ENCODE results near the gene HTD2. TPM values are rescaled to one million over a fixed set of nuclear protein-coding genes. Genes with fewer than 3 reads are reported as not detected.

HTD2 gene
- total RNA-seq, 1 donor from 2014 or later: 7.7 TPM

DNA sequence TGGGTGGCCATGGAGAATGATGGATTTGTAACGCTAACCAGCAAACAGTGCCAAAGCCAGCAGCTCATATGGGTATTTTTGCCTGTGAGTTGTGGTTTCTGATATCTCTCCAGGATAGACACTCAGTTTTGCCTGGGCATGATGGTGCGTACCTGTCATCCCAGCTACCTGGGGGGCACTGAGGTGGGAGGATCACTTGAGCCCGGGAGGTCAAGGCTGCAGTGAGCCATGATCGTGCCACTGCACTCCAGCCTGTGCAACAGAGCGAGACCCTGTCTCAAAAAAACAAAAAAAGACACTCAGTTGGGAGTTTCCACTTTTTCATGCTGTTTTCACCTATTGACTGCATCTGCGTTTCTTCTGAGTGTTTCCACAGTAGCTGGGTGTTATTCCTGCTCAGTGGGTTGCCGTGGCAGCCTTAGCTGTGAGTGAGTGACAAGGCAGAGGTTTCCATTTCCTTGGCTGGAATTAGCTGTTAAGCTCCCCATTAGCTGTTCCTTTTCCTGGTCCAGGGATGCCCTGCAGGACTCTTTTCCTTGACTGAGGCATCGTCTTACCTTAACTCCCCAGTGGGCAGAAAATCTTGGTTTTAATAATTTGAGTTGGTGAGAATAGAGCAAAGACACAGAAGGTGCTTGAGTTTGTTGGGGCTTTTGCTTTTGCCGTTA lies 14.5 kb upstream of the HTD2 start:
- H3K27me3 Mint-ChIP-seq (ENCODE audit: low read depth, unreplicated experiment): peaks cover 2% of the 10 kb centered on the region
- peaks cover 7% of the 10 kb centered on the region for H3K36me3 Mint-ChIP-seq (ENCODE audit: low read depth, unreplicated experiment)
- H3K4me1 ChIP-seq (ENCODE audit: insufficient read depth, low read length): no peaks in the 10 kb centered on the region
- H3K4me3 ChIP-seq (ENCODE audit: insufficient read depth, low read depth, low read length): no peak overlapping the region
- FAIRE-seq: no peak
- H3K36me3 ChIP-seq (ENCODE audit: insufficient read depth, low read length): no peaks in the 10 kb centered on the region
- no peaks in the 10 kb centered on the region for H3K27me3 ChIP-seq (ENCODE audit: insufficient read depth, low read length)
- no peak overlapping the region for H3K9ac ChIP-seq (ENCODE audit: low read length)
- no peaks in the 10 kb centered on the region for H3K9me3 ChIP-seq (ENCODE audit: insufficient read depth, low read depth, low read length)
- no peak overlapping the region for H3K4me3 Mint-ChIP-seq (ENCODE audit: unreplicated experiment)
- no peak for DNase-seq (ENCODE audit: low read depth)
- no peak overlapping the region for H2AFZ ChIP-seq (ENCODE audit: low read depth, low read length)
- no peak overlapping the region for H3K27ac Mint-ChIP-seq (ENCODE audit: unreplicated experiment)
- H3K27ac ChIP-seq (ENCODE audit: low read depth, low read length): no peak overlapping the region
- no peaks in the 10 kb centered on the region for H4K20me1 ChIP-seq (ENCODE audit: insufficient read depth, low read length)
- peaks cover 3% of the 10 kb centered on the region for H3K9me3 Mint-ChIP-seq (ENCODE audit: unreplicated experiment)
- no peaks in the 10 kb centered on the region for H3K79me2 ChIP-seq (ENCODE audit: insufficient read depth, low read length)
- H3K4me1 Mint-ChIP-seq (ENCODE audit: low read depth, unreplicated experiment): no peaks in the 10 kb centered on the region
- no peak for TF ChIP-seq EZH2 (IDR thresholded peaks at IDR 0.05; ENCODE audit: insufficient read depth, low read length)
- TF ChIP-seq, protein P1, sequence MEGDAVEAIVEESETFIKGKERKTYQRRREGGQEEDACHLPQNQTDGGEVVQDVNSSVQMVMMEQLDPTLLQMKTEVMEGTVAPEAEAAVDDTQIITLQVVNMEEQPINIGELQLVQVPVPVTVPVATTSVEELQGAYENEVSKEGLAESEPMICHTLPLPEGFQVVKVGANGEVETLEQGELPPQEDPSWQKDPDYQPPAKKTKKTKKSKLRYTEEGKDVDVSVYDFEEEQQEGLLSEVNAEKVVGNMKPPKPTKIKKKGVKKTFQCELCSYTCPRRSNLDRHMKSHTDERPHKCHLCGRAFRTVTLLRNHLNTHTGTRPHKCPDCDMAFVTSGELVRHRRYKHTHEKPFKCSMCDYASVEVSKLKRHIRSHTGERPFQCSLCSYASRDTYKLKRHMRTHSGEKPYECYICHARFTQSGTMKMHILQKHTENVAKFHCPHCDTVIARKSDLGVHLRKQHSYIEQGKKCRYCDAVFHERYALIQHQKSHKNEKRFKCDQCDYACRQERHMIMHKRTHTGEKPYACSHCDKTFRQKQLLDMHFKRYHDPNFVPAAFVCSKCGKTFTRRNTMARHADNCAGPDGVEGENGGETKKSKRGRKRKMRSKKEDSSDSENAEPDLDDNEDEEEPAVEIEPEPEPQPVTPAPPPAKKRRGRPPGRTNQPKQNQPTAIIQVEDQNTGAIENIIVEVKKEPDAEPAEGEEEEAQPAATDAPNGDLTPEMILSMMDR (IDR thresholded peaks at IDR 0.05; ENCODE audit: insufficient read depth, low read depth, low read length): no peak
- H3K4me2 ChIP-seq (ENCODE audit: low read length): no peak overlapping the region

DNA sequence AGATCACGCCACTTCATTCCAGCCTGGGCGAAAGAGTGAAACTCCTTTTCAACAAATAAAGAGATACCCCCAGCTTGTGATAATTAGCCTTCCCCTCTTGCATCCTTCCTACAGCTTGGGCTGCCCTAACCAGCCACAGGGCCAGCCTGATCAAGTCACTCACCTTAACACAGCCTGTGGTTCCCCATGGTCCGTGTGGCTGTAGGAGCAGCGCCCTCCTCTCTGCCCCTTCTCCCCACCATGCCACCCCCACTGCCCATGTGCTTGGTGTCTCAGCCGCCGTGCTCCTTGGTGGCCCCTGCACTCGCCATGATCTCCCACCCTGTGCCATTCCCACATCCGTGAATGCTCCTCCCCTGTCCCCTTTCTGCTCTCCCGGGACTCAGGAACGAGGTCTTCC lies 13.5 kb upstream of the HTD2 start:
- Mint-ChIP-seq H3K9me3 (ENCODE audit: unreplicated experiment) (peaks cover 3% of the 10 kb centered on the region), H3K4me1 (ENCODE audit: low read depth, unreplicated experiment) (no peaks in the 10 kb centered on the region)
- no peaks in the 10 kb centered on the region for H4K20me1 ChIP-seq (ENCODE audit: insufficient read depth, low read length)

DNA sequence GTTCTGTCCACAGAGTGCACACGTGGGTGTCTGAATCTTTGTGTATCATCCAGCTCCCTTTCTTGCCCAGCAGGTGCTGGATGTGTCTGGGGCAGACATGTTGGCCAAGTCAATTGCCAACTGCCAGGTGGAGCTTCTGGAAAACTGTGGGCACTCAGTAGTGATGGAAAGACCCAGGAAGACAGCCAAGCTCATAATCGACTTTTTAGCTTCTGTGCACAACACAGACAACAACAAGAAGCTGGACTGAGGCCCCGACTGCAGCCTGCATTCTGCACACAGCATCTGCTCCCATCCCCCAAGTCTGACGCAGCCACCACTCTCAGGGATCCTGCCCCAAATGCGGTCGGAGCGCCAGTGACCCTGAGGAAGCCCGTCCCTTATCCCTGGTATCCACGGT lies 12.8 kb upstream of the HTD2 start:
- H3K9me3 Mint-ChIP-seq (ENCODE audit: unreplicated experiment): peaks cover 3% of the 10 kb centered on the region
- TF ChIP-seq, protein P1 (IDR thresholded peaks at IDR 0.05; ENCODE audit: insufficient read depth, low read depth, low read length): no peak
- no peak for TF ChIP-seq EZH2 (IDR thresholded peaks at IDR 0.05; ENCODE audit: insufficient read depth, low read length)
- Histone ChIP-seq H3K9ac (ENCODE audit: low read length) (no peak overlapping the region), H3K4me2 (ENCODE audit: low read length) (no peak overlapping the region), H4K20me1 (ENCODE audit: insufficient read depth, low read length) (no peaks in the 10 kb centered on the region), H3K4me1 (ENCODE audit: insufficient read depth, low read length) (no peaks in the 10 kb centered on the region), H3K36me3 (ENCODE audit: insufficient read depth, low read length) (no peaks in the 10 kb centered on the region), H2AFZ (ENCODE audit: low read depth, low read length) (no peak overlapping the region), H3K27me3 (ENCODE audit: insufficient read depth, low read length) (no peaks in the 10 kb centered on the region), H3K4me3 (ENCODE audit: insufficient read depth, low read depth, low read length) (no peak overlapping the region), H3K27ac (ENCODE audit: low read depth, low read length) (no peak overlapping the region), H3K79me2 (ENCODE audit: insufficient read depth, low read length) (no peaks in the 10 kb centered on the region), H3K9me3 (ENCODE audit: insufficient read depth, low read depth, low read length) (no peaks in the 10 kb centered on the region)
- DNase-seq (ENCODE audit: low read depth) (no peak), FAIRE-seq (no peak)
- H3K27ac Mint-ChIP-seq (ENCODE audit: unreplicated experiment): no peak overlapping the region
- H3K27me3 Mint-ChIP-seq (ENCODE audit: low read depth, unreplicated experiment): peaks cover 7% of the 10 kb centered on the region
- H3K4me3 Mint-ChIP-seq (ENCODE audit: unreplicated experiment): no peak overlapping the region
- no peaks in the 10 kb centered on the region for H3K4me1 Mint-ChIP-seq (ENCODE audit: low read depth, unreplicated experiment)
- peaks cover 4% of the 10 kb centered on the region for H3K36me3 Mint-ChIP-seq (ENCODE audit: low read depth, unreplicated experiment)

More for the DNA sequence above, 13.5 kb upstream of the HTD2 start:
- FAIRE-seq: no peak
- H3K36me3 Mint-ChIP-seq (ENCODE audit: low read depth, unreplicated experiment): peaks cover 4% of the 10 kb centered on the region
- no peak overlapping the region for H3K9ac ChIP-seq (ENCODE audit: low read length)
- no peaks in the 10 kb centered on the region for H3K79me2 ChIP-seq (ENCODE audit: insufficient read depth, low read length)
- H3K9me3 ChIP-seq (ENCODE audit: insufficient read depth, low read depth, low read length): no peaks in the 10 kb centered on the region
- no peak overlapping the region for H3K27ac Mint-ChIP-seq (ENCODE audit: unreplicated experiment)
- H3K4me1 ChIP-seq (ENCODE audit: insufficient read depth, low read length): no peaks in the 10 kb centered on the region
- TF ChIP-seq EZH2 (IDR thresholded peaks at IDR 0.05; ENCODE audit: insufficient read depth, low read length): no peak
- H3K27me3 ChIP-seq (ENCODE audit: insufficient read depth, low read length): no peaks in the 10 kb centered on the region
- H3K36me3 ChIP-seq (ENCODE audit: insufficient read depth, low read length): no peaks in the 10 kb centered on the region
- H3K27me3 Mint-ChIP-seq (ENCODE audit: low read depth, unreplicated experiment): peaks cover 2% of the 10 kb centered on the region
- H3K4me3 ChIP-seq (ENCODE audit: insufficient read depth, low read depth, low read length): no peak overlapping the region
- no peak overlapping the region for H3K4me3 Mint-ChIP-seq (ENCODE audit: unreplicated experiment)
- no peak overlapping the region for H2AFZ ChIP-seq (ENCODE audit: low read depth, low read length)
- H3K4me2 ChIP-seq (ENCODE audit: low read length): no peak overlapping the region
- DNase-seq (ENCODE audit: low read depth): no peak
- H3K27ac ChIP-seq (ENCODE audit: low read depth, low read length): no peak overlapping the region

All from astrocyte (in vitro differentiated cells and primary cell).